ENCODE data around the gene HOXA11.
A peak's percentile ranks its signal among the peaks of the same experiment; 100 is the strongest.

Gene HOXA11

DNA sequence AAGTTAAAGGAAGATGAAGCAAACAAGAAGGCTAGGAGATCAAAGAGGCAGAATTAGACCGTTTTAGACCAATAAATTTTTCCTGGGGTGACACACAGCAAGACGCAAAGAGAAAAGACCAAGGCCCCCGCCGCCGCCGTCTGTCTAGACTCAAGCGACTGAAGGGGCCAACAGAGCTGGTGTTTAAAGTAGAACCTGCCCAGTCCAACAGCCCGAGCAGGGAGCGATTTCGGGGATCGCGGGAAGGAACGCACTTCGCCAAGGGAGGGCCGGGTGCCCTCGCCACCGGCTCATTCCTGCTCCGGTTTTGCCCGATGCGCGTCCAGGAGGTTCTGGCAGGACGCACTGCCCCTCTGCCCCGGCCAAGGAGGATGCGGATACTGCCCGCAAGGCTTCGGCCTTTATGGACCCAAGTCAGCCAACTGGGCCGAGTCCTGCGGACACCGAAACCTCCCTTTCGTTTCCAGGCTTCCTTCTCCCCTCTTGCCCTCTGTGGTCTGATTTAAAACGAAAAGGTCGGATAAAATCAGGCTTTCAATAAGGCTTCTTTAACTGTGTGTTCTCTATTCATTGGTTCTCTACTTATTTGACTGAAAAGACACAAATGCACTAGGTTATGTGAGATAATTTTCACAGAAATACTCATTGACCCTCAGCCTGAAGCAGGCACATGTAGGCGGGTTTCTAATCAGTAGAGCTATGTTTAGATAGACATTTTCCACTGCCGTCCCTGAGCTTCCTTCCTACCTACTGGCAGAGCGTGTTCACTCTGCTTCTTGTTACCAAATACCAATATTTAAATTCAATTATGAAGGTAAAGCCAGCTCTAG lies 26.4 kb downstream of the HOXA11 start:
- peak; percentile 68 for DNase-seq (ENCODE audit: low spot score)

DNA sequence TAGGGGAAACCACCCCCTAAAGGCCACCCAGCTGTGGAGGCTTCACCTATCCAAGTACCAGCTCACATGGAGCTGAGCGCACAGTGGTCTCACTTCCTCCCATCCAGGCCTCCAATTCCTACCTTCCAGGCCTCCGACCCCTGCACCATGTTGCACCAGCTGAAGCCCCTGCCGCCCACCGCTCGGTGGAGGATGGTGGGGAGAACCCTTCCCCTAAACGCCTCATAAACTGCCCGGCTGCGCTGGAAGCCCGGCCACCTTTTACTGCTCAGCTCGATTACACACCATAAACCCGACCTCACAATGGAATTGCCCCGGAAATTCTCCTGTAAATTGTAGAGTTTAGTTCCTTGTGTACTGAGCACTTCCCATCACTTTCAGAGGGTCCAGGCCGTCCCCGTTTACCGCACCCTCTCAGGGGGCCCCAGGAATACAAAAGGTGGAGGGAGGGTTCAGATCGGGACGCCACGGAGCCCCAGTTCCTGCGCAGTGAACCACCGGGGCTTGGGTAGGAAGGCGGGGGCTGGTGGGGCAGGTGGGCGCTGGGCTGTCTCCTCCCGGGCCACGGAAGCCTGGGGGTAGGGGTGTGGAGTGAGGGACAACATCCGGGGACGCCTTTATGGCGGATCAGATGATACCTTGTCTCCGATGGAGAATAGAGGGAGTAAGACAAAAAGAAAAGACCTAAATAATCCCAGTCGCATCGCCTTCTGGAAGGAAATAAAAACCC lies 27.2 kb downstream of the HOXA11 start:
- DNase-seq (ENCODE audit: low spot score) = peak; percentile 58

- DNase-seq (ENCODE audit: low spot score) = peak; percentile 51
Measured at GRCh38 chr7:27156916-27157701, 27.9 kb downstream of the HOXA11 start.

DNA sequence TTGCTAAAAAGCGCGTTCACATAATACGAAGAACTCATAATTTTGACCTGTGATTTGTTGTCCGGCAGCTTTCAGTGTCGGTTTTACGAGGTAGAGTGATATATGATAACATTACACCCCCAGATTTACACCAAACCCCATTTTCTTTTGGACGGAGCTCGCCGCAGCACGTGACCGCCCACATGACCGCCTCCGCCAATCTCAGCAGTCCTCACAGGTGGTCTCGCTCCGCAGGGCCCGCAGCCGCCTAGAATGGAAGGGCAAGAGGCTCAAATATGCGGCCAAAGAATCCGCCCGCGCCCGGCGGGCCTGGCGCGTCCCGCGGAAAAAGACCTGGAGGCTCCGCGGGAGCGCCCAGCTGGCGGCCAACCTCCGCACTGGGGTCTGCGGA lies 28.5 kb downstream of the HOXA11 start, which contains the start of gene HOXA7:
Gene HOXA7, minus strand, starts transcription at position 168 of the 391 bp plus-strand sequence. Its CDS starts 130 bp downstream, at position 38.
- DNase-seq (ENCODE audit: low spot score) = peak; percentile 92

- DNase-seq (ENCODE audit: low spot score) = peak; percentile 67
Measured at GRCh38 chr7:27155816-27156507, 29.1 kb downstream of the HOXA11 start.

DNA sequence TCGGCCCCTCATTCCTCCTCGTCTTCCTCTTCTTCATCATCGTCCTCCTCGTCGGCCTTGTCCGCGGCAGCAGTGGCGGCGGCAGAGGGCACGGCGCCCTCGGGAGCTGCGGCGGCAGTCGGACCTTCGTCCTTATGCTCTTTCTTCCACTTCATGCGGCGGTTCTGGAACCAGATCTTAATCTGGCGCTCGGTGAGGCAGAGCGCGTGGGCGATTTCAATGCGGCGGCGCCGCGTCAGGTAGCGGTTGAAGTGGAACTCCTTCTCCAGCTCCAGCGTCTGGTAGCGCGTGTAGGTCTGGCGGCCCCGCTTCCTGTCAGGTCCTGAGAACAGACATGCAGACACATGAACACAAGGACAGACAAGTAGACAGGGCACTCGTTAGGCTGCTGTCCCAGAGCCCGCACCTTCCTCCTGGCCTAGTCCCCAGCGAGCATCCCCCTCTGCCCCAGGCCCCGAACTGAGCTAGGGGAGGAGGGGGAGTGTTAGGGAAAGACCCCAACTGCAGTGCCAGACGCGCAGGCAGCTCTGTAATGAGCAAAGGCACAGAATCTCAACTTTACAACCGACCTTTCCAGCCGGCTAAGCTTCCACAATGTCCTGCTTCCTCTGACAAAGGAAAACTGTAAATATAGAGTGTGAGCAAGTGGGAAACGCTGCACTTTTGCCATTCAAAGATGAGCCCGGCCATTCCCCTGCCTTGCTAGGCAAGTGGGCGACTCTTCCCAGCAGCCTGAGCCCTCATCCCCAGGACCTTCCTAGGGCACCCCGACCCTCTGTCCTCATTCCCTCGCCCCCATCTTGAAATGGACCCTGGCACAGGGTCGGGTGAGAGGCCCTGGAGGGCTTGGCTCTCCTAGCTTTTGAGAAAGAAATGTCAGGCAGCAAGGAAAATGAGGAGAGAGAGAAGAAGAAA lies 29.9 kb downstream of the HOXA11 start:
- peak; percentile 83 for DNase-seq (ENCODE audit: low spot score)

DNA sequence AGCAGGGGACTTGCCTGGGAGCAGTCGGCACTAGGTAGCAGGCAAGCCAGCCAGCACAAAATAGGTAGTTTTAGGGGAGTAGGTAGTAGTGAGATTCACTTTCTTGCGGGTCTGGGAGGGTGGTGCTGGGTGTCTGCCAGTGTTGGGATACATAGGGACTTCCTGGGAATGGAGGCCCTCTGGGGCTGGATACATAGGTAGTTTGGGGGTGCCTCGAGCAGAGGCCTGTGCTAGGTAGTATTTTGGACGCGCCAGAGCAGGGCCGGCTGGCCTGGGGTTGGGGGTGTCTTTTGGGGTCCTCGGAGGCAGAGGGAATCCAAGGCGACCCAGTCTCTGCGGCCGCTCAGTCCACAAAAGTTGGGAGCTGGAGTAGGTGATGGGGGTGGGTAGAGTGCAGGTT lies 30.7 kb downstream of the HOXA11 start:
- DNase-seq (ENCODE audit: low spot score) = no peak

- peak; percentile 49 for DNase-seq (ENCODE audit: low spot score)
Measured at GRCh38 chr7:27153526-27153925, 31.5 kb downstream of the HOXA11 start.

GRCh38 chr7:27152816-27153442 lies 32.1 kb downstream of the HOXA11 start:
- peak; percentile 5 for DNase-seq (ENCODE audit: low spot score)

DNA sequence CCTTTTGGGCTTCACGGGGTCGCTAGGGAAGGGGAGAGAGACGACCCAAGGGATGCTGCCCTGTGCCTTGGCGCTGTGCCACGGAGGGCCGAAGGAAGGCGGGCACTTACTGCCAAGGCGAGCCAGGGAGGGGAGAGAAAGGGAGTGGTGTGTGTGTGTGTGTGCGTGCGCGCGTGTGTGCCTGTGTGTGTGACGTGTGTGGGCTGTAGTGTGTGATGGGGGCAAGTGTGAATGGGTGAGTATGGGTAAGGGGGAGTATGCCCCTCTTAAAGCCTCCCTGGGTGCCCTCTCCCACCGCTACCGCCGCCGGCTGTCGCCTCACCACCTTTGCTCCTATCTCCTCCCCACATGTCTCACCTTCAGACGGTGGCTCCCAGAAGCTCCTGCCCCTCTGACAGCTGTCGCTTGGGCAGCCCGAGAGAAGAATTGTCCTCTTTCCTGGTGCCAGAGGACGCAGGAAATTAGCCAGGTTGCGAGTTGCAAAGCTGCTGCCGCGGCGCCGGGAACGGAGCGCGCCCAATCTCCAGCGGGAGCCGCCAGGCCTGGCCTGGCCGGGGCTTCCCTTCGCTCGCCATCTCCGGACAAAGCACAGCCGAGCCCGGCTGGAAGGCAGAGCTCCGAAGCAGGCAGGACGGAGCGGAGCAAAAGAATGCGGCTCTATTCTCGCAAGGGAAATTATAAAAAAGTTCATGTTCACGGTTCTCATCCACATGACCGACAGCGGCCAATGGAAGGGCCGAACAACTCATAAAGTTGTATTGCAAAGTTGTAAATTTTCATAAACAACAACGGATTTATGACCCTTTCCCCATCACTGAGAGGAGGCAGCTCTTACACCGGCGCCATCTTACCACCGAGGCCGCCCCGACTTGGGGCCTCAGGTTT lies 32.9 kb downstream of the HOXA11 start, which contains the start of gene HOXA3:
Gene HOXA3, minus strand, starts transcription at position 653 of the 885 bp plus-strand sequence. CDS start 41,943 bp downstream, outside the sequence.
- peak; percentile 93 for DNase-seq (ENCODE audit: low spot score)

GRCh38 chr7:27151341-27151930 lies 33.6 kb downstream of the HOXA11 start:
- peak; percentile 50 for DNase-seq (ENCODE audit: low spot score)

DNA sequence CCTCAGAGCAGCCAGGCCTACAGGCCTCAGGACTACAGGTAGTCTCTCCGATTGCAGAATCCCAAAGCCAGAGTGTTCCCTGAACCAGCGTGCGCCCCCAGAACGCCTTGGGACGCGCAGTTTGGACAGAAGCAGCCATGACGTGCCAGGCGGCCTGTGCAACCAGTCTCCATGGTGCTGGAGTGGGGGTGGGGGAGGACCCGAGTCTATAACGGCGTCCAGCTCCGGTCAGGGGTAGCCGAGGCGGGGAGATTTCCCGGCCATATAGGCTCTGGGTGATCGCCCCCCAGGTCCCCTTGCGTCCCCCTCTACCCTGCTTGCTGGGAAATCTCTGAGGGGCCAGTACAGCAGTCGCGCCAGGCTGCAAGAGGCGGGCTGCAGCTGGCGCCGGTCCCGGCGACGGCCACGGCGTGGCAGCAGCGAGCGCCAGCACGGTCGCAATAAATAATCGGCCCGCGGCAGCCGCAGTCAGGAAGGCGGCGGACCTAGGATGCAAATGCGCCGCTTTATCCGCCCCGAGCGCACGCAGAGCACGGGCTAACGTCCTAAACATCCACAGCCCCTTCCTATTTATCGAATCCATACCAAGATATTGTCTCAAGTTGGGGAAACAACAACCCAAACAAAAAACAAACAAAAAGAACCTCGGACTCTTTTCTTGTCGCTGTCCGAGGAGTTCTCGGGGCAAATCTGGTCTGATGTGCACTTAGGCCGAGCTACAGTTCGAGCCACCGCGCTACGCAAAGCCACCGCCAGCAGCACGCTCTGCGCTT lies 34.3 kb downstream of the HOXA11 start:
- peak; percentile 85 for DNase-seq (ENCODE audit: low spot score)

- no peak for DNase-seq (ENCODE audit: low spot score)
Measured at GRCh38 chr7:27149842-27150567, 35.0 kb downstream of the HOXA11 start.

- DNase-seq (ENCODE audit: low spot score) = no peak
Measured at GRCh38 chr7:27148756-27149641, 36.0 kb downstream of the HOXA11 start.

GRCh38 chr7:27148031-27148755 lies 36.8 kb downstream of the HOXA11 start:
- DNase-seq (ENCODE audit: low spot score) = peak; percentile 79

All from SW480 (cell line).